H1 (cell line): ENCODE results near the gene BCAR3. TPM values are rescaled to one million over a fixed set of nuclear protein-coding genes. Genes with fewer than 3 reads are reported as not detected.

ENCODE experiments used
- CTCF ChIA-PET: fragments of 300-600 bp; sonication (Branson Sonifier 250); formaldehyde crosslinking; loops from one replicate; lab custom pipeline; 2021; ENCODE audit not compliant: partially characterized antibody; lab: Charles Lee
- POLR2A ChIA-PET: fragments of 300-600 bp; sonication (Branson Sonifier 250); formaldehyde crosslinking; loops from one replicate; lab custom pipeline; 2021; ENCODE audit warnings: inconsistent platforms; ENCODE audit not compliant: partially characterized antibody; lab: Charles Lee
- DNase-seq, 2 experiments: peaks; one replicate each; pipeline versions ENCODE4 v3.0.0 to v3.0.0-alpha.2; 2010 to 2022; ENCODE audit warnings: low spot score in 2 of 2, low read depth in 1 of 2, mixed read lengths in 1 of 2
- FAIRE-seq: peaks from 2 replicates; lab custom pipeline; 2011; peaks lifted over from hg19 to GRCh38; lab: Jason Lieb, UNC
- H2AFZ ChIP-seq: 2 replicates; pipeline ENCODE4 v1.8.1; 2012; ENCODE audit warnings: low read length, inconsistent platforms
- H2AK5ac ChIP-seq: 2 replicates; pipeline ENCODE4 v1.6.1; 2013; ENCODE audit warnings: low read depth, low read length
- H2BK120ac ChIP-seq: replicated peaks from 2 replicates; pipeline ENCODE3; 2013; ENCODE audit warnings: low read depth, low read length, inconsistent platforms
- H2BK12ac ChIP-seq: 2 replicates; pipeline ENCODE4 v1.6.1; 2013; ENCODE audit warnings: low read depth, low read length
- H2BK15ac ChIP-seq: 2 replicates; pipeline ENCODE4 v1.6.1; 2013; ENCODE audit warnings: low read length
- H2BK20ac ChIP-seq: 2 replicates; pipeline ENCODE4 v1.6.1; 2013; ENCODE audit warnings: low read length
- H2BK5ac ChIP-seq: 2 replicates; pipeline ENCODE4 v1.6.1; 2013; ENCODE audit warnings: low read depth, low read length
- H3K14ac ChIP-seq: 2 replicates; pipeline ENCODE4 v1.6.1; 2013; ENCODE audit warnings: inconsistent platforms; ENCODE audit not compliant: insufficient read length
- H3K18ac ChIP-seq: 2 replicates; pipeline ENCODE4 v1.6.1; 2013; ENCODE audit warnings: low read length; ENCODE audit errors: extremely low read depth
- H3K23ac ChIP-seq: 2 replicates; pipeline ENCODE4 v1.6.1; 2013; ENCODE audit warnings: inconsistent platforms; ENCODE audit not compliant: insufficient read length
- H3K23me2 ChIP-seq: 2 replicates; pipeline ENCODE4 v1.6.1; 2013; ENCODE audit warnings: low read depth, low read length
- H3K27ac ChIP-seq: 2 replicates; pipeline ENCODE4 v1.6.1; 2011; ENCODE audit warnings: low read depth, low read length, inconsistent platforms
- H3K27me3 ChIP-seq, 4 experiments: replicated peaks in 1 of 4; 1 replicate in 1 of 4; 2 replicates in 3 of 4; pipeline versions ENCODE4 v1.6.1 to v1.8.1; 2011 to 2013; ENCODE audit warnings: low read length in 3 of 4, mild to moderate bottlenecking in 3 of 4, inconsistent platforms in 2 of 4, mixed read lengths in 2 of 4, moderate library complexity in 1 of 4; ENCODE audit not compliant: control insufficient read depth in 3 of 4, insufficient read depth in 3 of 4; ENCODE audit errors: extremely low read depth in 1 of 4
- H3K36me3 ChIP-seq, 4 experiments: 2 replicates each; pipeline versions ENCODE4 v1.6.1 to v1.8.1; 2011 to 2013; ENCODE audit warnings: mild to moderate bottlenecking in 4 of 4, low read length in 3 of 4, moderate library complexity in 2 of 4, control low read depth in 1 of 4, inconsistent platforms in 1 of 4; ENCODE audit not compliant: insufficient read depth in 4 of 4, control insufficient read depth in 2 of 4
- H3K4ac ChIP-seq: replicated peaks from 2 replicates; pipeline ENCODE3; 2013; ENCODE audit warnings: low read length, low read depth, mixed read lengths, inconsistent platforms; ENCODE audit not compliant: insufficient read length
- H3K4me1 ChIP-seq, 4 experiments: replicated peaks in 1 of 4; 1 replicate in 1 of 4; 2 replicates in 3 of 4; pipeline versions ENCODE4 v1.6.1 to v1.8.1; 2011 to 2013; ENCODE audit warnings: low read length in 3 of 4, inconsistent platforms in 2 of 4, mixed read lengths in 1 of 4; ENCODE audit not compliant: insufficient read depth in 4 of 4, control insufficient read depth in 3 of 4
- H3K4me2 ChIP-seq, 2 experiments: 2 replicates each; pipeline versions ENCODE4 v1.6.1 to v1.8.1; 2011 to 2013; ENCODE audit warnings: low read depth in 2 of 2, low read length in 2 of 2, control low read depth in 1 of 2, inconsistent platforms in 1 of 2, mild to moderate bottlenecking in 1 of 2; ENCODE audit not compliant: insufficient read depth in 1 of 2
- H3K4me3 ChIP-seq, 4 experiments: fragments of 200-600, 300-600 bp in 1 of 4; sonication (generic), shearing (Covaris generic), sonication (Bioruptor Twin) in 1 of 4; 2 replicates each; pipeline versions ENCODE4 v1.5.1 to v1.8.1; 2011 to 2016; ENCODE audit warnings: low read length in 4 of 4, low read depth in 3 of 4, control low read depth in 2 of 4, inconsistent platforms in 2 of 4, mild to moderate bottlenecking in 2 of 4, mixed read lengths in 1 of 4, moderate library complexity in 1 of 4; ENCODE audit not compliant: insufficient read depth in 2 of 4; ENCODE audit errors: extremely low read depth in 1 of 4
- H3K56ac ChIP-seq: replicated peaks from 2 replicates; pipeline ENCODE3; 2013; ENCODE audit warnings: low read depth, mild to moderate bottlenecking, mixed read lengths, low read length, inconsistent platforms; ENCODE audit not compliant: insufficient read length
- H3K79me1 ChIP-seq: 2 replicates; pipeline ENCODE4 v1.6.1; 2013; ENCODE audit warnings: low read depth, low read length, control low read depth
- H3K79me2 ChIP-seq, 2 experiments: 2 replicates each; pipeline versions ENCODE4 v1.6.1 to v1.8.1; 2012 to 2013; ENCODE audit warnings: low read length in 2 of 2, mild to moderate bottlenecking in 2 of 2, inconsistent platforms in 1 of 2; ENCODE audit not compliant: insufficient read depth in 2 of 2, control insufficient read depth in 1 of 2
- H3K9ac ChIP-seq, 4 experiments: replicated peaks in 1 of 4; 1 replicate in 1 of 4; 2 replicates in 3 of 4; pipeline versions ENCODE4 v1.6.1 to v1.8.1; 2011 to 2013; ENCODE audit warnings: low read depth in 3 of 4, low read length in 3 of 4, control low read depth in 2 of 4, mild to moderate bottlenecking in 2 of 4, moderate library complexity in 2 of 4, inconsistent platforms in 1 of 4; ENCODE audit errors: extremely low read depth in 1 of 4
- H3K9me3 ChIP-seq, 2 experiments: 2 replicates each; pipeline versions ENCODE4 v1.6.1 to v1.8.1; 2012 to 2013; ENCODE audit warnings: mild to moderate bottlenecking in 2 of 2, moderate library complexity in 2 of 2, control low read depth in 1 of 2, inconsistent platforms in 1 of 2, low read depth in 1 of 2, low read length in 1 of 2, mixed read lengths in 1 of 2; ENCODE audit not compliant: insufficient read depth in 2 of 2
- H4K20me1 ChIP-seq, 2 experiments: replicated peaks in 1 of 2; 2 replicates each; pipeline versions ENCODE3 to v1.8.1; 2011 to 2013; ENCODE audit warnings: inconsistent platforms in 2 of 2, low read length in 2 of 2, mild to moderate bottlenecking in 1 of 2; ENCODE audit not compliant: insufficient read depth in 2 of 2, control insufficient read depth in 1 of 2
- H4K5ac ChIP-seq: 2 replicates; pipeline ENCODE4 v1.6.1; 2013; ENCODE audit warnings: low read length, low read depth, mixed read lengths, inconsistent platforms; ENCODE audit not compliant: insufficient read length
- H4K8ac ChIP-seq: 2 replicates; pipeline ENCODE4 v1.8.0; 2013; ENCODE audit warnings: mild to moderate bottlenecking, moderate library complexity, low read length, inconsistent platforms; ENCODE audit not compliant: insufficient read depth; ENCODE audit errors: extremely low read depth
- H4K91ac ChIP-seq: replicated peaks from 2 replicates; pipeline ENCODE3; 2013; ENCODE audit warnings: low read length, mixed read lengths, inconsistent platforms; ENCODE audit not compliant: insufficient read length
- ATF3 ChIP-seq: IDR thresholded peaks from 2 replicates; pipeline ENCODE4 v1.6.1; 2011; ENCODE audit warnings: low read depth, mild to moderate bottlenecking, low read length; ENCODE audit not compliant: insufficient read depth
- BACH1 ChIP-seq: IDR thresholded peaks from 2 replicates; pipeline ENCODE4 v1.6.1; 2012; ENCODE audit warnings: low read length, improper control_type of control experiment
- JUND ChIP-seq: IDR thresholded peaks from 2 replicates; pipeline ENCODE4 v1.6.1; 2011; ENCODE audit warnings: mild to moderate bottlenecking, improper control_type of control experiment, low read length
- KDM5A ChIP-seq: fragments of 200-600 bp; IDR thresholded peaks from 2 replicates; pipeline ENCODE4 v1.7.1; 2012; ENCODE audit warnings: mild to moderate bottlenecking, low read length, inconsistent platforms, mixed read lengths
- POU5F1 ChIP-seq: IDR thresholded peaks from 2 replicates; pipeline ENCODE4 v1.6.1; 2011; ENCODE audit warnings: low read depth, mild to moderate bottlenecking, low read length, moderate library complexity
- RAD21 ChIP-seq, 2 experiments: IDR thresholded peaks in 1 of 2; conservative IDR thresholded peaks in 1 of 2; 2 replicates each; pipeline ENCODE4 v1.6.1; 2011; ENCODE audit warnings: low read depth in 2 of 2, low read length in 2 of 2, improper control_type of control experiment in 1 of 2, inconsistent platforms in 1 of 2, mild to moderate bottlenecking in 1 of 2, moderate library complexity in 1 of 2
- RFX5 ChIP-seq: IDR thresholded peaks from 2 replicates; pipeline ENCODE4 v1.6.1; 2011; ENCODE audit warnings: low read depth, low read length, improper control_type of control experiment, borderline replicate concordance
- SIRT6 ChIP-seq: IDR thresholded peaks from one replicate; pipeline ENCODE4 v1.7.1; 2012; ENCODE audit warnings: low read length, inconsistent platforms
- TAF7 ChIP-seq: optimal IDR thresholded peaks from 2 replicates; pipeline ENCODE3; 2011; ENCODE audit warnings: low read depth, mild to moderate bottlenecking, inconsistent platforms, low read length, moderate library complexity, borderline replicate concordance
- TEAD4 ChIP-seq: IDR thresholded peaks from 2 replicates; pipeline ENCODE4 v1.6.1; 2012; ENCODE audit warnings: low read depth, low read length, inconsistent platforms, mixed read lengths
- WGBS, 2 experiments: shearing (Covaris generic) in 1 of 2; methylation state at CpG; one replicate each; pipeline versions ENCODE4 v1.1.6 to v1.1.7; 2013 to 2015; ENCODE audit warnings: low lambda C conversion rate in 2 of 2, mixed read lengths in 2 of 2, inconsistent platforms in 1 of 2, low coverage in 1 of 2, missing lambda C conversion rate in 1 of 2; ENCODE audit not compliant: insufficient replicate concordance in 2 of 2, insufficient coverage in 1 of 2, insufficient read length in 1 of 2; ENCODE audit errors: extremely low coverage in 1 of 2, missing lambda C conversion rate in 1 of 2; 5-methylcytosine and 5-hydroxymethylcytosine counted together
- polyA plus RNA-seq, 7 experiments: library from polyadenylated mRNA; depleted of rRNA in 3 of 7; stranded (reverse) in 5 of 7; unstranded in 2 of 7; fragments of >200 nt in 5 of 7; fragments of 200-250 nt in 2 of 7; gene quantifications; 1 replicate in 5 of 7; 2 replicates in 1 of 7; 4 replicates in 1 of 7; pipeline versions ENCODE4 v1.2.1 to v1.2.3, GENCODE V29; 2011 to 2013; ENCODE audit warnings: missing spikeins in 2 of 7, mixed read lengths in 2 of 7
- total RNA-seq: library from RNA; stranded (reverse); fragmentation: NEBNext Ultra II Directional; extraction: Animal tissue kit (Norgen Biotek cat#: 25700); gene quantifications from 2 replicates; pipeline ENCODE4 v1.2.1, GENCODE V29; 2021
- TF ChIP-seq, protein P1 (sequence below): IDR thresholded peaks from 2 replicates; pipeline ENCODE4 v1.6.1; 2012; ENCODE audit warnings: inconsistent platforms

BCAR3 gene
- total and polyA plus RNA-seq, 2 of the 8 experiments (the other 6 are each of a cell fraction or from before 2014, with no cell fraction given) = 5.6 to 9.2 TPM

- peaks cover 0 to 6% (median 2%) of the 10 kb centered on the region in 4 experiments; a peak in 5 of 7 replicates for H3K4me1 ChIP-seq
- no peak overlapping the region for H4K5ac ChIP-seq
- H2BK15ac ChIP-seq = no peak overlapping the region
- CTCF ChIA-PET = interaction anchor here (0.6 to 2.4 kb wide), 6 partner anchors 10 to 634 kb away, joined by 3 to 9 read pairs (median 4); partner anchors contain the start of gene BCAR3
- H2BK20ac ChIP-seq = no peak overlapping the region
- FAIRE-seq (no peak), DNase-seq (no peak)
- H3K14ac ChIP-seq = no peak overlapping the region
- TF ChIP-seq, protein P1, sequence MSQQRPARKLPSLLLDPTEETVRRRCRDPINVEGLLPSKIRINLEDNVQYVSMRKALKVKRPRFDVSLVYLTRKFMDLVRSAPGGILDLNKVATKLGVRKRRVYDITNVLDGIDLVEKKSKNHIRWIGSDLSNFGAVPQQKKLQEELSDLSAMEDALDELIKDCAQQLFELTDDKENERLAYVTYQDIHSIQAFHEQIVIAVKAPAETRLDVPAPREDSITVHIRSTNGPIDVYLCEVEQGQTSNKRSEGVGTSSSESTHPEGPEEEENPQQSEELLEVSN = no peak
- TF ChIP-seq ATF3 (no peak), TAF7 (no peak), KDM5A (no peak), POU5F1 (no peak), TEAD4 (no peak), RAD21 (IDR thresholded peaks at IDR 0.05 in 1 of 2, conservative IDR thresholded peaks at IDR 0.05 in 1 of 2; ENCODE audit: low read depth in 2 of 2, low read length in 2 of 2) (no peak), JUND (no peak), RFX5 (no peak), BACH1 (no peak), SIRT6 (no peak)
- POLR2A ChIA-PET = interaction anchor here (1.6 to 1.9 kb wide), 2 partner anchors 8 to 10 kb away, joined by 3 to 4 read pairs; partner anchors contain the start of gene BCAR3
- peaks cover 2% of the 10 kb centered on the region; the same call in 1 of the 2 replicates for H3K23me2 ChIP-seq
- no peak overlapping the region for H3K18ac ChIP-seq
- H3K27ac ChIP-seq = no peak overlapping the region
- no peak overlapping the region for H2BK12ac ChIP-seq
- H3K56ac ChIP-seq = no peak overlapping the region
- H3K27me3 ChIP-seq = no peaks in the 10 kb centered on the region
- no peak overlapping the region for H3K23ac ChIP-seq
- no peak overlapping the region for H3K4ac ChIP-seq
- no peaks in the 10 kb centered on the region for H3K9me3 ChIP-seq
- no peaks in the 10 kb centered on the region for H3K36me3 ChIP-seq
- no peak overlapping the region for H4K91ac ChIP-seq
- H3K4me2 ChIP-seq = no peak overlapping the region
- WGBS, 2 experiments = 84% methylated on average over 4 of the region's 4 CpGs; no CpG with 5 or more reads in 1 of the 2 experiments
- H4K20me1 ChIP-seq = no peaks in the 10 kb centered on the region
- H2AK5ac ChIP-seq = no peak overlapping the region
- H3K9ac ChIP-seq = no peak overlapping the region
- H3K79me2 ChIP-seq = no peaks in the 10 kb centered on the region
- no peak overlapping the region for H2BK5ac ChIP-seq
- H3K4me3 ChIP-seq = no peak overlapping the region
- no peak overlapping the region for H2AFZ ChIP-seq
- H4K8ac ChIP-seq = no peak overlapping the region
- H3K79me1 ChIP-seq = no peaks in the 10 kb centered on the region
- H2BK120ac ChIP-seq = no peak overlapping the region
Measured at GRCh38 chr1:93692026-93692425, 10.4 kb upstream of the BCAR3 start.
